Tibial nerve (tissue), 4 donors: Measurements from ENCODE around the gene TEAD3. TPM values are rescaled to one million over a fixed set of nuclear protein-coding genes. Genes with fewer than 3 reads are reported as not detected.
"Not testable (repeated sequence)": the region's sequence is repeated elsewhere in the genome, so short reads cannot be mapped to it uniquely, and the experiment has no call there.

ENCODE experiments used
- DNase-seq, 2 donors: peaks; one replicate each; pipeline ENCODE4 v3.0.0-alpha.2; 2019; ENCODE audit warnings: low spot score in 2 of 2
- H3K27ac ChIP-seq, 4 donors: fragments of 200-600 bp; sonication (generic) in 3 of 4; one replicate each; pipeline ENCODE4 v1.5.1; 2017 to 2019; ENCODE audit warnings: mild to moderate bottlenecking in 1 of 4
- H3K27me3 ChIP-seq, 2 donors: fragments of 200-600 bp; sonication (generic) in 1 of 2; one replicate each; pipeline versions ENCODE4 v1.5.1 to v1.6.0; 2017 to 2019
- H3K36me3 ChIP-seq, 3 donors: fragments of 200-600 bp; sonication (generic); one replicate each; pipeline ENCODE4 v1.5.1; 2018 to 2019
- H3K4me1 ChIP-seq, 4 donors: fragments of 200-600 bp; sonication (generic) in 3 of 4; one replicate each; pipeline ENCODE4 v1.5.1; 2017 to 2019
- H3K4me3 ChIP-seq, 4 donors: fragments of 200-600 bp; sonication (generic) in 3 of 4; one replicate each; pipeline ENCODE4 v1.5.1; 2017 to 2019; ENCODE audit warnings: mild to moderate bottlenecking in 1 of 4, moderate library complexity in 1 of 4
- H3K9me3 ChIP-seq, 4 donors: fragments of 200-600 bp; sonication (generic) in 3 of 4; one replicate each; pipeline ENCODE4 v1.5.1; 2017 to 2019
- CTCF ChIP-seq, 5 experiments: fragments of 200-600 bp in 3 of 5; fragments of 450-650 bp in 2 of 5; sonication (generic) in 3 of 5; IDR thresholded peaks; one replicate each; pipeline ENCODE4 v1.5.1; 2016 to 2019; ENCODE audit warnings: antibody characterized with exemption in 5 of 5, mild to moderate bottlenecking in 3 of 5, moderate library complexity in 2 of 5
- EP300 ChIP-seq, 2 donors: sonication (generic); formaldehyde crosslinking; IDR thresholded peaks; one replicate each; pipeline ENCODE4 v1.6.1; 2017; ENCODE audit warnings: antibody characterized with exemption in 2 of 2, mild to moderate bottlenecking in 1 of 2
- POLR2A ChIP-seq, 2 donors: fragments of 450-650 bp; IDR thresholded peaks; one replicate each; pipeline ENCODE4 v1.6.1; 2017; ENCODE audit warnings: antibody characterized with exemption in 2 of 2, mild to moderate bottlenecking in 2 of 2, moderate library complexity in 2 of 2
- WGBS, 2 donors: methylation state at CpG; one replicate each; pipeline ENCODE4 v1.1.5; 2018; 5-methylcytosine and 5-hydroxymethylcytosine counted together
- total RNA-seq, 4 donors: library from RNA; depleted of rRNA; stranded (reverse); fragments of >200 nt; gene quantifications; one replicate each; pipeline ENCODE4 v1.1.0, GENCODE V29; 2016

TEAD3 gene
- total RNA-seq, 4 donors from 2014 or later: 9.8 to 20.1 (median 13.6) TPM

- WGBS, 2 donors: 84 to 86% methylated on average over 9 of the region's 9 CpGs
- no peaks in the 10 kb centered on the region for H3K9me3 ChIP-seq
- H3K27me3 ChIP-seq: no peaks in the 10 kb centered on the region
- no peak for DNase-seq
- no peak overlapping the region for H3K27ac ChIP-seq
- no peak for TF ChIP-seq CTCF (IDR thresholded peaks at IDR 0.05)
- no peak for TF ChIP-seq EP300 (IDR thresholded peaks at IDR 0.05)
- no peak for TF ChIP-seq POLR2A (IDR thresholded peaks at IDR 0.05)
- H3K4me3 ChIP-seq: no peak overlapping the region
- H3K4me1 ChIP-seq: peaks cover 0 to 9% (median 0%) of the 10 kb centered on the region in 4 donors
- H3K36me3 ChIP-seq: no peaks in the 10 kb centered on the region
These were observed 22.6 kb upstream of the TEAD3 start for GRCh38 chr6:35519313-35520015.

- H3K27me3 ChIP-seq: no peaks in the 10 kb centered on the region
- 89 to 90% methylated on average over 6 of the region's 6 CpGs for WGBS, 2 donors
- H3K4me3 ChIP-seq: no peak overlapping the region
- no peak overlapping the region for H3K27ac ChIP-seq
- H3K4me1 ChIP-seq: peaks cover 0 to 9% (median 0%) of the 10 kb centered on the region in 4 donors
- TF ChIP-seq CTCF (IDR thresholded peaks at IDR 0.05): no peak
- no peak for TF ChIP-seq EP300 (IDR thresholded peaks at IDR 0.05)
- TF ChIP-seq POLR2A (IDR thresholded peaks at IDR 0.05): no peak
- no peaks in the 10 kb centered on the region for H3K36me3 ChIP-seq
- no peaks in the 10 kb centered on the region for H3K9me3 ChIP-seq
- DNase-seq: no peak
These were observed 21.9 kb upstream of the TEAD3 start for GRCh38 chr6:35518566-35519312.

- 78% methylated on average over 7 of the region's 7 CpGs for WGBS, 2 donors
- DNase-seq, H3K9me3 ChIP-seq, H3K4me3 ChIP-seq, H3K27ac ChIP-seq, H3K27me3 ChIP-seq, H3K4me1 ChIP-seq, H3K36me3 ChIP-seq: not testable (repeated sequence)
These were observed 21.1 kb upstream of the TEAD3 start for GRCh38 chr6:35517978-35518377.

GRCh38 chr6:35516712-35517111 is 19.8 kb upstream of the TEAD3 start:
- no peak for TF ChIP-seq EP300 (IDR thresholded peaks at IDR 0.05)
- no peak for TF ChIP-seq CTCF (IDR thresholded peaks at IDR 0.05)
- no peak for TF ChIP-seq POLR2A (IDR thresholded peaks at IDR 0.05)
- no peak overlapping the region for H3K4me3 ChIP-seq
- no peak overlapping the region for H3K27ac ChIP-seq
- no peak for DNase-seq
- WGBS, 2 donors: 70 to 71% methylated on average over 6 of the region's 6 CpGs
- no peaks in the 10 kb centered on the region for H3K9me3 ChIP-seq
- no peaks in the 10 kb centered on the region for H3K36me3 ChIP-seq
- peaks cover 0 to 12% of the 10 kb centered on the region in 2 donors for H3K27me3 ChIP-seq
- H3K4me1 ChIP-seq: peaks cover 0 to 6% (median 2%) of the 10 kb centered on the region in 4 donors

- H3K4me3 ChIP-seq, H3K9me3 ChIP-seq, H3K27ac ChIP-seq, DNase-seq, H3K36me3 ChIP-seq: not testable (repeated sequence)
- 78 to 84% methylated on average over 2 to 6 of the region's 6 CpGs for WGBS, 2 donors
- peaks cover 0 to 20% of the 10 kb centered on the region in 2 donors for H3K27me3 ChIP-seq
- H3K4me1 ChIP-seq: peaks cover 0 to 11% (median 5%) of the 10 kb centered on the region in 4 donors
These were observed 19.1 kb upstream of the TEAD3 start for GRCh38 chr6:35515939-35516338.

GRCh38 chr6:35514587-35514986 is 17.7 kb upstream of the TEAD3 start:
- Histone ChIP-seq H3K4me3 (no peak overlapping the region), H3K9me3 (no peaks in the 10 kb centered on the region), H3K4me1 (peaks cover 0 to 11% (median 5%) of the 10 kb centered on the region in 4 donors), H3K27ac (no peak overlapping the region), H3K36me3 (no peaks in the 10 kb centered on the region), H3K27me3 (peaks cover 0 to 31% of the 10 kb centered on the region in 2 donors)
- WGBS, 2 donors: 84 to 86% methylated on average over 4 of the region's 4 CpGs
- no peak for DNase-seq
- TF ChIP-seq CTCF (IDR thresholded peaks at IDR 0.05) (no peak), EP300 (IDR thresholded peaks at IDR 0.05) (no peak), POLR2A (IDR thresholded peaks at IDR 0.05) (no peak)
